Skeletal muscle tissue (tissue), 4 donors: ENCODE measurements around the gene MYLK4. TPM values are rescaled to one million over a fixed set of nuclear protein-coding genes. Genes with fewer than 3 reads are reported as not detected.
A peak's percentile ranks its signal among the peaks of the same experiment; 100 is the strongest.

Experiments used
- H3K27ac ChIP-seq: one replicate; pipeline ENCODE4 v1.7.0; 2013; ENCODE audit warnings: mild to moderate bottlenecking, low read depth, low read length, inconsistent platforms
- H3K27me3 ChIP-seq, 3 donors: one replicate each; pipeline ENCODE4 v1.7.0; 2013; ENCODE audit warnings: low read length in 3 of 3; ENCODE audit not compliant: control insufficient read depth in 3 of 3, insufficient read depth in 3 of 3
- H3K36me3 ChIP-seq, 3 donors: one replicate each; pipeline ENCODE4 v1.7.0; 2013; ENCODE audit warnings: low read length in 3 of 3; ENCODE audit not compliant: control insufficient read depth in 3 of 3, insufficient read depth in 3 of 3
- H3K4me1 ChIP-seq, 3 donors: one replicate each; pipeline ENCODE4 v1.7.0; 2013; ENCODE audit warnings: low read length in 3 of 3, mild to moderate bottlenecking in 3 of 3; ENCODE audit not compliant: control insufficient read depth in 3 of 3, insufficient read depth in 3 of 3
- H3K4me3 ChIP-seq, 3 donors: one replicate each; pipeline ENCODE4 v1.7.0; 2013; ENCODE audit warnings: low read length in 3 of 3
- H3K9ac ChIP-seq, 3 donors: one replicate each; pipeline ENCODE4 v1.7.0; 2013; ENCODE audit warnings: low read length in 3 of 3, mild to moderate bottlenecking in 3 of 3, moderate library complexity in 2 of 3, low read depth in 1 of 3
- H3K9me3 ChIP-seq, 3 donors: one replicate each; pipeline ENCODE4 v1.7.0; 2013; ENCODE audit warnings: low read length in 3 of 3; ENCODE audit not compliant: control insufficient read depth in 3 of 3
- total RNA-seq: library from RNA; depleted of rRNA; stranded (reverse); fragments of >200 nt; gene quantifications from one replicate; pipeline ENCODE4 v1.2.3, GENCODE V29; 2014
- donor health status: Osteomylitis.

Gene MYLK4
- total RNA-seq, 1 donor from 2014 or later: 5.7 TPM

GRCh38 chr6:2674857-2675256 lies 75.9 kb downstream of the MYLK4 start:
- Histone ChIP-seq H3K27ac (no peak overlapping the region), H3K27me3 (no peaks in the 10 kb centered on the region), H3K4me3 (no peak overlapping the region), H3K9ac (no peak overlapping the region), H3K4me1 (peaks cover 0 to 2% (median 0%) of the 10 kb centered on the region in 3 donors), H3K36me3 (peaks cover 0 to 3% (median 0%) of the 10 kb centered on the region in 3 donors), H3K9me3 (no peaks in the 10 kb centered on the region)

DNA sequence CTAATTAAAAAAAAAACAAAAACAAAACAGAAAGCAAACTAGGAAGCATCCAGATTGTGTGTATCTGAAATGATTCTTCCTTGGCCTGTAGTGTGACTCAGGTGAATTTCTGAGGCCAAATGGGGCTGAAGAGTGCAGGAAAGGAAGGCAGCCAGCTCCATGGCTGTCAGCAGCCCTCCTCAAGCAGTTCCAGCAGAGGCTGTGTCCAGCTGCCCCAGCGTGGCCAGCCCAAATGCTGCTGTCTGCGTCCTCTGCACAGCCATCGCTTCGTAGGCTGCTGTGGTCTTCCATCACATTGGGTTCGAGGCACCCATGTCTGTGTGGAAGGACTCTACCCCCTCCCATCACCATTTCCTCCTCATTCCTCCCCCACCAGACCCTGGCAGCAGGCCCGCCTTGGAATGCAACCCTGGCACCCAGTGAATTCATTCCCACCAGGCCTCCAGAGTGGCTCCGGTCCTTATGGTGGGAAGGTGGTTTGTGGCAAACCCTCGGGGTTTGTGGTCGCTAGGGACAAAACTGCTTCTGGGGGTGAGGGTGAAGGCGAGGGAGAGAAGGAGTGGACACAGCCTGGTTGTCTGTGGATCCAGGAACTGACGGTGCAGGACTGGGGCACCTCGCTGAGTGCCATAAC lies 81.5 kb downstream of the MYLK4 start:
- Histone ChIP-seq H3K27ac (no peak overlapping the region), H3K27me3 (no peaks in the 10 kb centered on the region), H3K4me1 (peaks cover 2 to 36% (median 14%) of the 10 kb centered on the region in 3 donors), H3K36me3 (peaks cover 0 to 3% (median 0%) of the 10 kb centered on the region in 3 donors), H3K9me3 (no peaks in the 10 kb centered on the region), H3K4me3 (no peak overlapping the region), H3K9ac (no peak overlapping the region)

DNA sequence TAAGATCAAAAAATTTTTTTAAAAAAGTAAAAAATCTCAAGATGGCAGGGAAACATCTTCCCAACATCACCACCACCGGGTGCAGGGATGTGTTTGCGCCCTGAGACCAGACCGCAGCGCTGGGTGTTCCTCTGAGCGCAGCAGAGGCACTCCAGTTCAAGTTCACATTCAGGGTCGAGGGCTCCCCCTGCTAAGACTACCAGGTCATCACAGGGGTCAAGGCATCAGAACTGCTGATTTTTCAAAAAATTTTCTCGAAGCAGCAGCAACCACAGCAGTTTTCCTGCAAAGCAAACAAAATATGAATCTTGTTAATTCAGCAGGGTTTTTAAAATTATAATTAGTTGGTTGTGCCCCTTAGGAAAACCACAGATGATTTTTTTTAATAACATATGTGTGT lies 83.1 kb downstream of the MYLK4 start:
- Histone ChIP-seq H3K27me3 (no peaks in the 10 kb centered on the region), H3K9me3 (no peaks in the 10 kb centered on the region), H3K4me1 (peaks cover 2 to 38% (median 14%) of the 10 kb centered on the region in 3 donors), H3K27ac (no peak overlapping the region), H3K9ac (no peak overlapping the region), H3K36me3 (peaks cover 0 to 3% (median 0%) of the 10 kb centered on the region in 3 donors), H3K4me3 (no peak overlapping the region)

DNA sequence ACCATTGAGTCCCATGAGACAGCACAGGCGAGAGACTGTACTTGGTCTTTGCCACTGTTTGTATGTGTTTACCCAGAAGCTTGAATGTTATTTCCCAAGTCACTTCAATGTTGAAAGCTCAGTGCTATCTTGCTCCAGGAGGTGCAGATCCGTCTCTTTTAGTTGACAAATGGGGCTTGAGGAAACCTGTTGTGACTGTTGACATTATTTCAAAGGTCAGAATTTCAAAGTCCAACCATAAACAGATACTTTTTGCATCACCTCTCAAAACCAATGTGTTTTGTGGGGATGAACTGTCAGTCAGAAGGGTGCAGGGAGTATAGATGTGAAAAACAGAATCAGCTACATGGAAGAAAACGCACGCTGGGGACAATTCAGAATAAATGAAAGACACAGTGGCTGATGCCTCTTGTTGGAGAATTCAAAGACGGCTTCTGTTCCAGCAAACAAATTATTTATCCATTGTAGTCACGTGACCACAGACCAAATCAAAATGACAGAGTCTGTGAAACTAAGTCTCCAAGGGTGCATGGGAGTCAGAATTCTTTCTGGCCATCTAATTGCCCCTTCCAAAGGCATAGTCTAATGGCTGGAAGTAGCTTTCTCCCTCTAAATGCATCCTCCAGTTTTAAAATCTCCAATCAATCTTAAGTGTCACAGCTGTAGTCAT lies 83.7 kb downstream of the MYLK4 start:
- Histone ChIP-seq H3K9ac (no peak overlapping the region), H3K36me3 (peaks cover 0 to under 1% (median 0%) of the 10 kb centered on the region in 3 donors), H3K4me1 (peaks cover 2 to 38% (median 16%) of the 10 kb centered on the region in 3 donors), H3K4me3 (no peak overlapping the region), H3K27ac (peak overlapping the region; percentile 83), H3K9me3 (no peaks in the 10 kb centered on the region), H3K27me3 (no peaks in the 10 kb centered on the region)

DNA sequence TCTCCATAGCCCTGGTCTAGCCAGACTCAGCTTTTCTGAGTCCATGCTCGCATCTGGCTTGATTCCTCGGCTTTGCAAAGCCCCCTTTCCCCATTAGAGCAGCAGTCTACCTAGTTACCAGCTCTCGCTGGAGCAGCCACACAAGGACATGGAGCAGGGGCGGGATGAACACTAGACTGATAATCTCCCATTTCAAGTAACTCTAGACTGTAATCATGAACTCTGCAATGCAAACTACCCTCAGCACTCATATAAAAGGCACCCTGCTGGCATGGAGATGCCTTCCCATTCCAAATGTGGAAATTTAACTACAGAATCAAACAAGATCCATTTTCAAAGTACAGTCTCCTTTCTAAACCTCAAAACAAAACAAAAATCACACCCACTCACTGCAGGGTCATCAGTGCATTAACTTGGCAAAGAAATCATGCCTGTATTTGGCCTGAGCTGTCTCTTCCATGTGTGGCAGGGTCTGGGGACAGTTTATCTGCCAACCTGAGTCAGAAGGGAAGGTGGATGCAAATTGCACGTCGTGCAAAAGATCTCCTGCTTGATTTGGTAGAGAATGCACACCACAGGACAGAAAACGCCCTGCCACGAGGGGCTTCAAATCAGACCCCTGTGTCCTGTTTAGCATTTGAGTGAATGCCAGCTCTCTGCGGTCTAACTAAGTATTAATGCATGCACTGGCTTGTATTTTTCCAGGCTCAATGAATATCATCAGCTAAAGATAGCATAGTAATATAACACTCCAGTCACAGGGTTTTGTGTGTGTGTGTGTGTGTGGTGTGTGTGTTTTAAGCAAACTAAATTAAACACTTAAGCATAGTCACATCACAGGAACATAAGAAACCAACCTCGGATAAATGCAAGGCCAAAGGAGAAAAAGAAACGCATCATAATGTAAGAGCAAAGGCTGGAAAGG lies 85.3 kb downstream of the MYLK4 start:
- H3K27ac ChIP-seq: peak overlapping the region; percentile 83
- H3K27me3 ChIP-seq: no peaks in the 10 kb centered on the region
- H3K9me3 ChIP-seq: no peaks in the 10 kb centered on the region
- H3K4me3 ChIP-seq: peak overlapping the region; percentile 20 to 41 (median 35)
- H3K4me1 ChIP-seq: peaks cover 6 to 47% (median 30%) of the 10 kb centered on the region in 3 donors
- peak overlapping the region; percentile 38 to 63 (median 57) for H3K9ac ChIP-seq
- no peaks in the 10 kb centered on the region for H3K36me3 ChIP-seq

GRCh38 chr6:2663123-2663522 lies 87.6 kb downstream of the MYLK4 start:
- no peak overlapping the region for H3K27ac ChIP-seq
- H3K4me1 ChIP-seq: peaks cover 4 to 40% (median 28%) of the 10 kb centered on the region in 3 donors
- no peaks in the 10 kb centered on the region for H3K36me3 ChIP-seq
- H3K9ac ChIP-seq: no peak overlapping the region
- H3K9me3 ChIP-seq: no peaks in the 10 kb centered on the region
- no peaks in the 10 kb centered on the region for H3K27me3 ChIP-seq
- no peak overlapping the region for H3K4me3 ChIP-seq

DNA sequence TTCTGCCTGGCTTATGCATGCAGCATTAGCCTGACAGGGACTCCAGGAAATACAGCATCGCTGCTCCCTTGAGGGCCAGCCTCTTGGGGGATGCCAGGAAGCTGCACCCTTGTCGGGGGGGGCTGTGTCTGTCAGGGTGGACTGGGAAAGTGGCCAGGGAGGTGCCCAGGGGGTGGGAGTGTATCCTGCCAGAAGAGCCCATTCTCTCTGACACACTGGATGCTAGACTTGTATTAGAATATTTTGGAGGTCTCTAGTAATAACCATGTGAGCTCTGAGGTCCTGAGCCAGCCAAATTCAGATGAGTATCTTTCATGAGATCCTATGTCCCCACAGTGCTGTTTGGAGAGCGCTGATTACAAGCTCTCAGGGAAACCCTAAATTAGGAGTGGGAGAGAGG lies 89.1 kb downstream of the MYLK4 start:
- Histone ChIP-seq H3K9ac (no peak overlapping the region), H3K27me3 (no peaks in the 10 kb centered on the region), H3K27ac (no peak overlapping the region), H3K4me3 (no peak overlapping the region), H3K4me1 (peaks cover 6 to 34% (median 27%) of the 10 kb centered on the region in 3 donors), H3K36me3 (no peaks in the 10 kb centered on the region), H3K9me3 (no peaks in the 10 kb centered on the region)

DNA sequence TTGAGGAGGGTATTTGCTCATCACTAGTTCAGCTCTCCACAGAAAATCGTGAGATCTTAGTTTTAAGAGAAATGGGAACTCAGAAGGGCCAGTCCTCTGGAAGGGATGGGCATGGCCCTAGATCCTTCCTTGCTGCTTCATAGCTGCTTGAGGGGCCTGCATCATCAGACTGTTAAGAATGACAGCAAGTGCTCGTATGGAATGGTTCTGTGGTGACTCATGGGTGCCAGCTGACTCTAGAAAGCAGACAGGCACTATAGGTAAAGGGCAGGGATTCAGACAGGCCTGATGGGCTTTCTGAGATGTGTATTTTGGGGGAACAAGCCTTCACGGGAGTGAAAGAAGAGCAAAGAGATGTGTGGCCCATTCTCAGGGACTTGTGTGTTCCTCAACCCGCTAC lies 90.8 kb downstream of the MYLK4 start:
- no peaks in the 10 kb centered on the region for H3K36me3 ChIP-seq
- no peak overlapping the region for H3K9ac ChIP-seq
- no peaks in the 10 kb centered on the region for H3K27me3 ChIP-seq
- no peak overlapping the region for H3K4me3 ChIP-seq
- no peak overlapping the region for H3K27ac ChIP-seq
- H3K9me3 ChIP-seq: no peaks in the 10 kb centered on the region
- H3K4me1 ChIP-seq: peaks cover 6 to 19% (median 16%) of the 10 kb centered on the region in 3 donors

- Histone ChIP-seq H3K27me3 (no peaks in the 10 kb centered on the region), H3K27ac (no peak overlapping the region), H3K9me3 (no peaks in the 10 kb centered on the region), H3K4me1 (peaks cover 6 to 16% (median 13%) of the 10 kb centered on the region in 3 donors), H3K4me3 (no peak overlapping the region), H3K36me3 (no peaks in the 10 kb centered on the region), H3K9ac (no peak overlapping the region)
These were observed 91.3 kb downstream of the MYLK4 start for GRCh38 chr6:2659381-2659780.
